Stimulated activated CD4-positive, alpha-beta T cell treated with anti-CD3 and anti-CD28 coated beads, Interleukin-1b, Interleukin-23, amount 100 ng/mL, for 24 hours (primary cell): ENCODE data around the gene DAAM1.

Experiments used
- DNase-seq, 4 experiments: peaks; one replicate each; pipeline ENCODE4 v3.0.0-alpha.2; 2020; ENCODE audit warnings: low read depth in 4 of 4, low spot score in 1 of 4

Gene DAAM1

DNA sequence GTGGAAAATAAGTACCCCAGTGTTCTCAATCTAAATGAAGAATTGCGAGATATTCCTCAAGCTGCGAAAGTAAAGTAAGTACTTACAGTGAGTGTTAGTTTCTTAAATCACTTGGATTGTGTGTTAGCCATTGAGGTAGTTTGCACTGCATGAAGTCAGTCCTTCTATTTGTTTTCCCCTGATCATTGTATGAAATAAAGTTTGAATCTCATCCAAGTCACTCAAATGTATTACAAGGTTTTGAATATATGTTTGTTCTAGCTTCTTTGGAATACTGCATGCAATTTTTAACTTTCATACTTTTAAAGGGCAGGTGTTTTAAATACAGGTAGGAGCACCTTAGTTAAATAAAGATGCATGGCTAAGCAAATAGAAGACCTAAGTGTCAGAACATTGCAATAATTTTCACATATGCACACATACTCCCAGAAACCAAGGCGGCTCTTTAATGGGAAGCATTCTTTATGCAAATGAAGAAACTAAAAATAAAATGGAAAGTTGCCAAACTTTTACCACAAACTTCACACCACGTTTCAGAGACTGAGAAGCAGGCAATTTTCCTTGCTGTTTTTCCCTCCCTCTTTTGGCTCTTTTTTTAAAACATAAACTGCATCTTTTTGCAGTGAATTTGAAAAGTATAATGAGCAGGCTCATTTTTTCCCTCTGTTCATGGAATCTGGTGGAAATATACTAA is 171.1 kb downstream of the DAAM1 start:
- no peak for DNase-seq

GRCh38 chr14:59360233-59360632 is 171.8 kb downstream of the DAAM1 start:
- no peak for DNase-seq

DNA sequence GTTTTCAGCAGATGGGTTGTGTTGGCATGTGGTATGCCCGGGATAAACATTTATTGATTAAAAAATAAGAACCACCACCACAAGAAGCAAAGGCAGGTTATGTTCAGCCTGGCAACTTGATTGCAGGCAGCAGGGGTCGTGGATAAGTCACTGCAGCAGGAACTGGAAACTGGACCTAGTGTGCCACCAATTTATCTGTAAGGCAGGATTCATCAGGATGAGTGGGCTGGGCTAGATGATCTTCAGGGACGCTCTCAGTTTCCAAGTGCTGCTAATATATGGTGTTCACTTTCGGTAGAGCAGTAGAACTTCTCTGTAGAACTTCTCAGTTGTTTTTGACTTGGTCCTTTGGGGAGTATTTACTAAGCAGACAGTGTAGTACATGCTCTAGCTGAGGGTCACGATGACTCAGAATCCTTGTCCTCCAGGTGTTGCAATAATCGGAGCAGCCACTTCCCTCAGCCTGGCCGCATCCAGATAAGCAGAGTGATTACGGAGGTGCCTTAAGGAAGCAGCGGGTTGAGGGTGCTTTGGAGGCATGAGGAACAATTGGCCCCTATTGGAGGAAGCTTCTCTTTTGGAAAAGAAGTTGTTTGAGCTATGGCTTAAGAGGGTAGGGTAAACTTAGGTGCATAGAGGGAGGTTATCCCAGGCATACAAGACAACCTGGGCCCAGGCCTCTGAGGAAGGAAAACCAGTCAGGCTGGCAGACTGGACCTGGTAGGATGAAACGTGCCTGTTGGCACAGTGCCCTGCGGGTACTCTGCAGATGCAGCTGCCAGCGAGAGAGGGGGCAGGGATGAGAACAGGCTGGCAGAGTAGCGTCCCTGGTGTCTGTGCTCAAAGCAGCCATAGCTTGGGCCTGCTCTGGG is 172.7 kb downstream of the DAAM1 start:
- no peak for DNase-seq

GRCh38 chr14:59362513-59362912 is 174.0 kb downstream of the DAAM1 start:
- no peak for DNase-seq

DNA sequence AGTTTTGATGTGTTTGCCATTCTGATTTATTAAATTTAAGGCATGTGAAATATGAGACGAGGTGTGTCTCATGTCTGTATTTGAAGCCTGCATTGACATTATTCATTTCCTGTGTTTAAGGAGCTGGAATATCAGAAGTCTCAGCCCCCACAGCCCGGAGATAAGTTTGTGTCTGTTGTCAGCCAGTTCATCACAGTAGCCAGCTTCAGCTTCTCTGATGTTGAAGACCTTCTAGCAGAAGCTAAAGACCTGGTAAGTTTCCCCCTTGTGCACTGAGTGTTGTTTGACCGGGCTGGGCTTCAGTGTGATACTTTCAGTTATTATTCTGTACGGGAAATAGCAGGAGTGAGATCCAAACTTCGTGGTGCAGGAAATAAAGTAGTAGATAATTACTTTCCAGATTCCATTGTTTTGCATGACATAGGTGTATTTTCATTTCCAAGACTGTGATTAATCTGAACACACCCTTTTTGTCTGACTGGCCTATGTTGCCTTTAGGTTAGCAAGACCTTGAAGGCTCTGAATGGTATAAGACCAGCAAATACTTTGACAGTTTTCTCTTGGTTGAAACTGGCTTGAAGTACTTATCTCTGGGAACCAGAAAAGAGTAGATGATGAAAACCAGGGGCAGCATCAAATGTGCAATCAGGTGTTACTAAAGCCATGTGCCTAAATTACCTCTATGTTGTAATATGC is 175.2 kb downstream of the DAAM1 start:
- DNase-seq, result no peak

GRCh38 chr14:59370158-59370742 is 181.8 kb downstream of the DAAM1 start:
- DNase-seq, result no peak

GRCh38 chr14:59371771-59372170 is 183.3 kb downstream of the DAAM1 start:
- no peak for DNase-seq

DNA sequence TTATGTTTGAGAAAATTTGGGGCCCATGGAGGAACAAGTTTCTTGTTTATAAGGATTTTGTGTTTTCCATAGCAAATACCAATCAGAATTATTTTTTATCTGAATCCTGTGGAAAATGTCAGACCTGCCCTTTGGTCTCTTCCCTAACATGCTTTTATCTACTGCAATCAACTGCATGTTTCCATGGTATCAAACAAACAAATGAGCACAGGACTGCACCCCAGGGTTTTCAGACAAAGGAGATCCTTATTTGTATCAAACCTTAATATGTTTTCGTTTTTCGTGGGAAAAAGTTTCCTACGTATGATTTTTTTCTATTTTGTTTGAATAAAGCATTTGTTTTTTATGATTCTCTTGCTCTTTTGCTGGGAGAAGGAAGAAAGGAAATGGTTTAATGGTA is 185.6 kb downstream of the DAAM1 start:
- no peak for DNase-seq

DNA sequence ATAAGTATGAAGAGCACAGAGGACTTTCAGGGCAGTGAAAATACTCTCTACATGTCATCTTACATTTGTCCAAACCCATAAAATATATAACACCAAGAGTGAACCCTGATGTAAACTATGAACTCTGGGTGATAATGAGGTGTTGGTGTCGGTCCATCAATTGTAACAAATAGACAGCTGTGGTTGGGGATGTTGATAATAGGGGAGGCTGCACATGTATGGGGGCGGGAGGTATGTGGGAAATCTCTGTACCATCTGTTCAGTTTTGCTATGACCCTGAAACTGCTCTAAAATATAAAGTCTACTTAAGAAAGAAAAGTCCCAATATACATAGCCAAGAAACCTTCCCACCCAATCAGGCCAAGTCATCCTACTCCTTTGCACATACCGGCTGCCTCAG is 188.2 kb downstream of the DAAM1 start:
- DNase-seq, result no peak

DNA sequence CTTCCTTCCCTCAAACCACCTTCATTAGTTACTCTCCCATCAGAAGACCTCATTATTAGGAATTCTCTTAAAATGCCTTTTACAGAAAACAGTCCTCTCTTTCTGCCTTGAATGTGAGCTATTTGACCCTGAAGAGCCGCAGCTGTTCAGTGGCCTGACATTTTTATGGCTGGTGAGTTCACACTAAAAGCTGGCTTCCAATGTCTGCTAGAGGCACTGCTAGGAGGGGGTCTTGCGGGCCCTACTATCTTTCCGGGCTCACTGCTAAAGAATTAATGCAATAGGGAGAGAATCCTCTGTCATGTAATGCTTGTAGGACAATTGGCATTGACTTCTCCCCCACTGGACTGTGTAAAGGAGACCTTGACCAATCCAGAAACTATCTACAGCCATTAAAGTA is 189.0 kb downstream of the DAAM1 start:
- DNase-seq, result no peak

DNA sequence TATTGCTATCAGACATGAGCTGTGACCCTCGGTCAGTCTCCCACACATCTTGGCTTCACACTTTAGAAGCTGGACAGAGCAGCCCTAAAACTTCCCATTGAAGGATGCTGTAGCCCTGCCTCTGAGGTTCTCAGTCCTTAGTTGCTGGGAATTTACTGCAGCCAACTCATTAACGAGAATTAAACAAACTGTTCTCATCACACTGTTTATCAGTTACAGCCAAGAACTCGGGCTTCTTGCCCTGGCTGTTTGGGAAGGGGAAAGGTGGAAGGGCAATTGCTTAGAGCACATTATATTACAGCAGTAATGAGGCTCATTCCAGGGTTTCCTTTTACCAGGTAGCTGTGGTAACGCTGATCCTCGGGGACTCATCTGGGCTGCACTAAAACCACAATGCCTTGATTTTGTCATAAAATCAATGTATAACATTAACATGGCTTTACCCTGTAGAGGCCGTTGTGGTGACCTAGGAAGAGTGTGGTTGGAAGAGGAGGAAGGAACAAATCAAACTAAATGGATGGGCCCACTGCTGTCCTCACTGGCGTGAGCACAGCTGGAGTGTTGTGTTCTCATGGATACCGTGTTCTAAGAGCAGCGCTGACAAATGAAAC is 189.6 kb downstream of the DAAM1 start:
- no peak for DNase-seq

DNA sequence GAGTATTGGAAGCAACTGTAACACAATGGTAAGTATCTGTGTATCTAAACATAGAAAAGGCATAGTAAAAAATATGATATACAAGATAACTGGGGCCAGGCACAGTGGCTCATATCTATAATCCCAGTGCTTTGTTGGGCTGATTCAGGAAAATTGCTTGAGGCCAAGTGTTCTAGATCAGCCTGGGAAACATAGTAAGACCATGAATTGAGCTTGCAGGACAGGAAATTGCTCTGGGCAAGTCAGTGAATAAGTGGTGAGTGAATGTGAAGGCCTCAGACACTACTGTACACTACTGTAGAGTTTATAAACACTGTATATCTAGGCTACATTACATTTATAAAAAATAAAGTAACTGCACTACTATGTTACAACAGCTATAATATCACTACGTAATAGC is 201.5 kb downstream of the DAAM1 start:
- no peak for DNase-seq

DNA sequence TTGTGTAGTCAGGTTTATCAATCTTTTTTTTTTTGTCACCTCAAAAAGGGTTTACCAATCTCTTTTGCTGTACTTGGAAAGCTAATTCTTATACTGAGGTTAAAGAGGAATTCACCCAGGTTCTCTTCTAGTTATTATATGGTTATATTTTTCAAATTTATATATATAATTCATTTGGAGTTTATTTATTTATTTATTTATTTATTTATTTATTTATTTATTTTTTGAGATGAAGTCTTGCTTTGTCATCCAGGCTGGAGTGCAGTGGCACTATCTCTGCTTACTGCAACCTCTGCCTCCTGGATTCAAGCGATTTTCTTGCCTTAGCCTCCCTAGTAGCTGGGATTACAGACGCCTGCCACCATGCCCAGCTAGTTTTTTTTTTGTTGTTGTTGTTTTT is 202.9 kb downstream of the DAAM1 start:
- no peak for DNase-seq

DNA sequence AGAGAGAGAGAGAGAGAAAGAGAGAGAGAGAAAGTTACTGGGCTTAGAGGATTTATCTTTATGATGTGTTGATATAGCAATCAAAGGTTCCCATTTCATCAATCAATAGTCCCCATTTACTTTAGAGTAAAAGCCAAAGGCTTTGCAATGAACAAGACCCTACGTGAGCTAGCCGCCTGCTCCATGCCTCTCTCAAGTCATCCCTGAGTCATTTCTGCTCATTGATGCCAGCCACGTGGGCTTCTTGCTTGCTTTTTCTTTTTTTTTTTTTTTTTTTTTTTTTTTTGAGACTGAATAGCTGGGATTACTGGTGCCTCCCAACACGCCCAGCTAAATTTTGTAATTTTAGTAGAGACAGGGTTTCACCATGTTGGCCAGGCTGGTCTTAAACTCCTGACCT is 205.8 kb downstream of the DAAM1 start:
- DNase-seq, result no peak

- DNase-seq, result no peak
These were observed 207.2 kb downstream of the DAAM1 start for GRCh38 chr14:59395672-59396071.

DNA sequence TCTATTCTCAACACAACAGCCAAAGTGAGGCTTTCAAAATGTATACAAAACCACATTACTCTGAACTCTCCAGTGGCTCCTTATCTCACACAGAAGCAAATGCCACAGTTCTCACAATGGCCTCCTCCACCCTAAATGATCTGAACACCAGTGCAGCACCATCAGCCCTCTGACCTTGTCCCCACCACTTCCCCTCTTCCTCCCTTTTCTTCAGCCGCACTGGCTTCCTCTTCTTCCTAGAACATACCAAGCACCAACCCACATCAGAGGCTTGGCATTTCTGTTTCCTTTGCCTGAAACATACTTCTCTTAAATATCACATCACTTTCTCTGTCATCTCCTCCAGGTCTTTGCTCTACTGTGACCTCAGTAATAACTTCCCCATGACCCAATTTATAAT is 210.4 kb downstream of the DAAM1 start:
- DNase-seq, result no peak

- DNase-seq, result no peak
These were observed 218.2 kb downstream of the DAAM1 start for GRCh38 chr14:59406454-59407245.

GRCh38 chr14:59407246-59408010 is 219.0 kb downstream of the DAAM1 start:
- no peak for DNase-seq

DNA sequence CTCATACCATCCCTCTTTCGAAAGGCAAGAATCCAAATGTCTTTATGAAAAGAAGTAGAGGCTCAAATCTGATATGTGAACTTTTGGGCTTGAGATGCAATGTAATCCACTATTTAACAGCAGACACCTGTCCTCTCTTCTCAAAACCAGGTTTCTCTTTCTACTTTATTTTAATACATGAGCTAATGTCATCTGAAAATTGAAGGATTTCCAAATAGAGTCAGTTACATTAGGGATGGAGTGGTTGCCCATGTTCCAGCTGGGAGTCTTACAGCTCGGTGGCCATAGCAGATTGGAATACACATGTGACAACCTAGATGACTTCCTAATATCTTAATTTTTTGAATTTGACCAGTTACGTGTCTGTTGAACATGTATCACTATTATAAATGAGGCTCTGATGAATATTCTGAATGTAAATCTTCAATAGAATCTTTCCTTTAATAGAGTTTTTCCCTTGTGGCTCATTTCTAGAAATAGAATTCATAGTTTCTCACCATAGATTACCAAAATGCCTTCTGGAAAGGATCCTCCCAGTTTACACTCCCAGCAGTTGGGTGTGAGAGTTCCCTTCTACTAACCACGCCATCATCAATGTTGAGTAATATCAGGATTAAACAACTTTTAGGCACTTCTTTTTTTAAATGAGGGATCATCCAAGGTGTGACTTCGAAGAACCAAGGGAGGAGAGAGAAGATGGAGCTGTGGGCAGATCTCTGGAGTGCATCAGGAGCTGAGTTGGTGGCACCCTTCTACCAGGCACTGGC is 227.6 kb downstream of the DAAM1 start:
- no peak for DNase-seq
